ENCODE results near the gene RAB41. TPM values are rescaled to one million over a fixed set of nuclear protein-coding genes. Genes with fewer than 3 reads are reported as not detected.

Gene RAB41
- total and polyA plus RNA-seq, 2 of the 13 experiments (the other 11 are each of a cell fraction or from before 2014, with no cell fraction given) = not detected

GRCh38 chrX:70324326-70324725 is 42.4 kb downstream of the RAB41 start:
- intact Hi-C loops (cut with micrococcal nuclease; ENCODE audit: unreplicated experiment) = no loop called here
- H3K9ac ChIP-seq (ENCODE audit: insufficient read depth, low read depth, low read length) = no peak overlapping the region
- H3K4me3 ChIP-seq (replicated peaks in 1 of 3; ENCODE audit: insufficient read depth in 1 of 3, low read depth in 2 of 3, low read length in 3 of 3) = no peak overlapping the region
- no peaks in the 10 kb centered on the region for H3K9me3 ChIP-seq (ENCODE audit: low read length)
- no peak overlapping the region for H3K27ac ChIP-seq (ENCODE audit: extremely low read length, insufficient read depth, low read length)
- H3K36me3 ChIP-seq (replicated peaks in 1 of 2; ENCODE audit: control insufficient read depth in 1 of 2, insufficient read depth in 2 of 2, low read length in 2 of 2) = 0 out of 5 replicates have a peak, but pooled peaks cover 0 to 5% of the 10 kb centered on the region in 2 experiments
- no peaks in the 10 kb centered on the region for H3K4me1 ChIP-seq (ENCODE audit: insufficient read depth, low read length)
- BruUV-seq (replicated peaks) = no TSS peak
- H3K79me2 ChIP-seq (ENCODE audit: insufficient read depth, low read length) = no peaks in the 10 kb centered on the region
- H3K4me2 ChIP-seq (ENCODE audit: low read depth, low read length) = no peak overlapping the region
- DNase-seq (ENCODE audit: low spot score) = no peak
- no peak for ATAC-seq
- no peak overlapping the region for H2AFZ ChIP-seq (ENCODE audit: low read length)
- POLR2A ChIA-PET = no interaction called here
- TF ChIP-seq HES4 (CRISPR knock-in tag; IDR thresholded peaks at IDR 0.05; ENCODE audit: borderline replicate concordance) = no peak
- TF ChIP-seq ZNF792 (CRISPR knock-in tag; IDR thresholded peaks at IDR 0.05) = no peak
- TF ChIP-seq STAG1 (CRISPR knock-in tag; IDR thresholded peaks at IDR 0.05) = no peak
- no peak for TF ChIP-seq FOXO1 (CRISPR knock-in tag; IDR thresholded peaks at IDR 0.05)
- no peaks in the 10 kb centered on the region for H3K27me3 ChIP-seq (ENCODE audit: control insufficient read depth in 1 of 2, insufficient read depth in 2 of 2, low read length in 2 of 2)
- CTCF ChIA-PET (ENCODE audit: low intra/inter-chr PET ratio, low total read pairs) = no interaction called here
- in situ Hi-C loops (cut with HindIII; ENCODE audit: extremely low pct_ligation_motif_present, low pct_unique_long_range_greater_than_20kb) = no loop called here
- 97% methylated on average over 2 of the region's 2 CpGs for WGBS (ENCODE audit: low lambda C conversion rate)
- no peak for FAIRE-seq
- no peaks in the 10 kb centered on the region for H4K20me1 ChIP-seq (ENCODE audit: insufficient read depth, low read length)

- H3K27me3 ChIP-seq (ENCODE audit: control insufficient read depth in 1 of 2, insufficient read depth in 2 of 2, low read length in 2 of 2) = no peaks in the 10 kb centered on the region
- no peak overlapping the region for H3K4me3 ChIP-seq (replicated peaks in 1 of 3; ENCODE audit: insufficient read depth in 1 of 3, low read depth in 2 of 3, low read length in 3 of 3)
- TF ChIP-seq ZUFSP (CRISPR knock-in tag; IDR thresholded peaks at IDR 0.05; ENCODE audit: borderline replicate concordance) = no peak
- no peak overlapping the region for H3K27ac ChIP-seq (ENCODE audit: extremely low read length, insufficient read depth, low read length)
- H3K36me3 ChIP-seq (replicated peaks in 1 of 2; ENCODE audit: control insufficient read depth in 1 of 2, insufficient read depth in 2 of 2, low read length in 2 of 2) = peaks cover 0 to 11% of the 10 kb centered on the region in 2 experiments; a peak in 2 of 5 replicates
- no peak overlapping the region for H2AFZ ChIP-seq (ENCODE audit: low read length)
- DNase-seq (ENCODE audit: low spot score) = no peak
- no peaks in the 10 kb centered on the region for H3K4me1 ChIP-seq (ENCODE audit: insufficient read depth, low read length)
- WGBS (ENCODE audit: low lambda C conversion rate) = 95% methylated on average over 1 of the region's 1 CpG
- no peaks in the 10 kb centered on the region for H3K9me3 ChIP-seq (ENCODE audit: low read length)
- no peaks in the 10 kb centered on the region for H4K20me1 ChIP-seq (ENCODE audit: insufficient read depth, low read length)
- no peak for FAIRE-seq
- ChIA-PET POLR2A (no interaction called here), CTCF (ENCODE audit: low intra/inter-chr PET ratio, low total read pairs) (no interaction called here)
- in situ Hi-C loops (cut with HindIII; ENCODE audit: extremely low pct_ligation_motif_present, low pct_unique_long_range_greater_than_20kb) = no loop called here
- ATAC-seq = no peak
- no TSS peak for BruUV-seq (replicated peaks)
- intact Hi-C loops (cut with micrococcal nuclease; ENCODE audit: unreplicated experiment) = no loop called here
- no peak overlapping the region for H3K4me2 ChIP-seq (ENCODE audit: low read depth, low read length)
- no peaks in the 10 kb centered on the region for H3K79me2 ChIP-seq (ENCODE audit: insufficient read depth, low read length)
- H3K9ac ChIP-seq (ENCODE audit: insufficient read depth, low read depth, low read length) = no peak overlapping the region
These were observed 49.2 kb downstream of the RAB41 start for GRCh38 chrX:70331161-70331560.
